Measurements from ENCODE around the gene TMSB15B.

DNA sequence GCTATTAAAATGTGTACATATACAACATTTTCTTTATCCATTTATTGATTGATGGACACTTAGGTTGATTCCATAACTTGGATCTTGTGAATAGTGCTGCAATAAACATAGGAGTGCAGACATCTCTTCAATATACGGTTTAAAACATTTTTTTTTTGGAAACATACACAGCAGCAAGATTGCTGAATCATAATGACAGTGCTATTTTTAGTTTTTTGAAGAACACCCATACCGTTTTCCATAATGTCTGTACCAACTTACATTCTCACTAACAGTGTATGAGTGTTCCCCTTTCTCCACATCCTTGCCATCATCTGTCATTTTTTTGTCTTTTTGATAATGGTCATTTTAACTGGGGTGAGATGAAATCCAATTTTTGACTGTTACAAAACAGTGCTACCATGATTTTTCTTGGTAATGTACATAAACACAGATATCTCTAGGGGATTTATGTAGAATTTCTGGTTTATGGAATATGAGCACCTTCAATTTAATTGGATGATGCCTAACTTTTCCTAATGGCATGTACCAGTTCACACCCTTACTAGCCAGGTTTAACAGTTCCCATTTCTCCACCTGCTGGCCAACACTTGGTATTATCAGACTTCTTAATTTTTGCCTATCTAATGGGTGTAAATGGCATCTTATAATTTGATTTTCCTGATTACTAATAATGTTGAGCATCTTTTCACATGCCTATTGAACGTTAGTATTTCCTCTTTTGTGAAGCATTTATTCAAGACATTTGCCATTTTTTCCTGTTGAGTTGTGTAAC lies 21.0 kb upstream of the TMSB15B start:
- TF ChIP-seq, protein P1, sequence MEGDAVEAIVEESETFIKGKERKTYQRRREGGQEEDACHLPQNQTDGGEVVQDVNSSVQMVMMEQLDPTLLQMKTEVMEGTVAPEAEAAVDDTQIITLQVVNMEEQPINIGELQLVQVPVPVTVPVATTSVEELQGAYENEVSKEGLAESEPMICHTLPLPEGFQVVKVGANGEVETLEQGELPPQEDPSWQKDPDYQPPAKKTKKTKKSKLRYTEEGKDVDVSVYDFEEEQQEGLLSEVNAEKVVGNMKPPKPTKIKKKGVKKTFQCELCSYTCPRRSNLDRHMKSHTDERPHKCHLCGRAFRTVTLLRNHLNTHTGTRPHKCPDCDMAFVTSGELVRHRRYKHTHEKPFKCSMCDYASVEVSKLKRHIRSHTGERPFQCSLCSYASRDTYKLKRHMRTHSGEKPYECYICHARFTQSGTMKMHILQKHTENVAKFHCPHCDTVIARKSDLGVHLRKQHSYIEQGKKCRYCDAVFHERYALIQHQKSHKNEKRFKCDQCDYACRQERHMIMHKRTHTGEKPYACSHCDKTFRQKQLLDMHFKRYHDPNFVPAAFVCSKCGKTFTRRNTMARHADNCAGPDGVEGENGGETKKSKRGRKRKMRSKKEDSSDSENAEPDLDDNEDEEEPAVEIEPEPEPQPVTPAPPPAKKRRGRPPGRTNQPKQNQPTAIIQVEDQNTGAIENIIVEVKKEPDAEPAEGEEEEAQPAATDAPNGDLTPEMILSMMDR (IDR thresholded peaks at IDR 0.05; ENCODE audit: low read depth, low read length, poor library complexity, severe bottlenecking), result peak; percentile 25
- no peak for TF ChIP-seq EZH2phosphoT487 (IDR thresholded peaks at IDR 0.05; ENCODE audit: borderline replicate concordance, low read length)

All from DOHH2 (cell line).